GM21390 (cell line): Measurements from ENCODE around the gene SPOCD1.

Experiments
- ATAC-seq: cut with Tn5 transposase; IDR thresholded peaks from one replicate; pipeline ENCODE4 v1.9.1; 2021; ENCODE audit not compliant: unreplicated experiment

The SPOCD1 gene

GRCh38 chr1:31742462-31743212 lies 73.2 kb downstream of the SPOCD1 start:
- ATAC-seq = no peak
